ENCODE results near the gene CNTNAP5. TPM values are rescaled to one million over a fixed set of nuclear protein-coding genes. Genes with fewer than 3 reads are reported as not detected.

CNTNAP5 gene
- total and polyA plus RNA-seq, 4 donors, result 16.7 to 63.2 (median 39.1) TPM

DNA sequence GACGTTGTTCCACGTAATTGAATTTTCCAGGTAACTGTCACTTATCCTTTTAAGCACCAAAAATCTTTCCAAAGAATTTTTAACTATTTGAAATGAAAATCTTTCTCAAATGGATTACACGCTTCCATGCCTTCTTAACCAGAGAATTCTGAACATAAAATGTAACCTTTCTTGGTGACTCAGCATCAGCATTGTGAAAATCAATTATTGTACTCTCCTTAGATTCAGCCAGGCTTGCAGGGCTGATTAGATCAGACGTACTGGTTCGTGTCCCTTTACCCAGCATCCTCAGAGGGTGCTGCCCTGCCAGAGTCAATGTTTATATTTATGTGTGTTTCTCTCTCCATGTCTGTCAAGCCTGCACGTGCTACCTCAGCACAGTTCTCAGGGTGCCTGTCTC, 623.9 kb downstream of the CNTNAP5 start:
- WGBS (ENCODE audit: insufficient coverage), result 79% methylated on average over 2 of the region's 6 CpGs
- no peaks in the 10 kb centered on the region for H3K9me3 ChIP-seq (ENCODE audit: control insufficient read depth, insufficient read depth, low read length)
- H3K27me3 ChIP-seq (ENCODE audit: control insufficient read depth, insufficient read depth, low read length), result no peaks in the 10 kb centered on the region
- H3K4me3 ChIP-seq (ENCODE audit: low read depth, low read length), result no peak overlapping the region
- H3K36me3 ChIP-seq (ENCODE audit: control insufficient read depth, insufficient read depth, low read length), result peaks cover 3% of the 10 kb centered on the region
- DNase-seq (ENCODE audit: low read depth in 4 of 6, low spot score in 6 of 6), result no peak
- H3K27ac ChIP-seq (ENCODE audit: low read depth, low read length), result no peak overlapping the region
- H3K4me1 ChIP-seq (ENCODE audit: control insufficient read depth, insufficient read depth, low read length), result no peaks in the 10 kb centered on the region

GRCh38 chr2:124652099-124652498, 627.0 kb downstream of the CNTNAP5 start:
- H3K27ac ChIP-seq (ENCODE audit: low read depth, low read length), result no peak overlapping the region
- H3K4me3 ChIP-seq (ENCODE audit: low read depth, low read length), result no peak overlapping the region
- DNase-seq (ENCODE audit: low read depth in 4 of 6, low spot score in 6 of 6), result no peak
- H3K4me1 ChIP-seq (ENCODE audit: control insufficient read depth, insufficient read depth, low read length), result no peaks in the 10 kb centered on the region
- 43% methylated on average over 1 of the region's 1 CpG for WGBS (ENCODE audit: insufficient coverage)
- no peaks in the 10 kb centered on the region for H3K27me3 ChIP-seq (ENCODE audit: control insufficient read depth, insufficient read depth, low read length)
- no peaks in the 10 kb centered on the region for H3K9me3 ChIP-seq (ENCODE audit: control insufficient read depth, insufficient read depth, low read length)
- H3K36me3 ChIP-seq (ENCODE audit: control insufficient read depth, insufficient read depth, low read length), result peaks cover 3% of the 10 kb centered on the region

DNA sequence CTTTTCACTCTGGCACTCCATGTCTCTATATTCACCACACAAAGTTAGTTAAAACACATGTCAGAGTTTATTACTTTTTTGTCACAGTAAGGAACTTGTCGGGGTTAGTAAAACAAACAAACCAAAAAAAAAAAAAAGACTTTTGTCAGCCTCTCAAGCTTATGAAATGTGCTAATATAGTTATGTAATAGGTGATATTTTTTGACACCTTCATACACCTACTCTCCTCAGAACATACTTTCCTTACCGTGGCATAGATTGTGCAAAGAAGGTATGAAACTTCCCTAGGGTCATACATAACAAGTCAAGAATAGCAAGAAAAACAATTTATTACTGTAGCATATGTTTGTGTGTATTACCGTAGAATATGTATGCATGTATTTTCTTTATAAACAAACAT, 633.3 kb downstream of the CNTNAP5 start:
- no peak for DNase-seq (ENCODE audit: low read depth in 4 of 6, low spot score in 6 of 6)
- Histone ChIP-seq H3K4me3 (ENCODE audit: low read depth, low read length) (no peak overlapping the region), H3K27me3 (ENCODE audit: control insufficient read depth, insufficient read depth, low read length) (no peaks in the 10 kb centered on the region), H3K27ac (ENCODE audit: low read depth, low read length) (no peak overlapping the region), H3K4me1 (ENCODE audit: control insufficient read depth, insufficient read depth, low read length) (no peaks in the 10 kb centered on the region), H3K36me3 (ENCODE audit: control insufficient read depth, insufficient read depth, low read length) (no peaks in the 10 kb centered on the region), H3K9me3 (ENCODE audit: control insufficient read depth, insufficient read depth, low read length) (no peaks in the 10 kb centered on the region)
- WGBS (ENCODE audit: insufficient coverage), result no CpG with 5 or more reads among the region's 3 CpGs

DNA sequence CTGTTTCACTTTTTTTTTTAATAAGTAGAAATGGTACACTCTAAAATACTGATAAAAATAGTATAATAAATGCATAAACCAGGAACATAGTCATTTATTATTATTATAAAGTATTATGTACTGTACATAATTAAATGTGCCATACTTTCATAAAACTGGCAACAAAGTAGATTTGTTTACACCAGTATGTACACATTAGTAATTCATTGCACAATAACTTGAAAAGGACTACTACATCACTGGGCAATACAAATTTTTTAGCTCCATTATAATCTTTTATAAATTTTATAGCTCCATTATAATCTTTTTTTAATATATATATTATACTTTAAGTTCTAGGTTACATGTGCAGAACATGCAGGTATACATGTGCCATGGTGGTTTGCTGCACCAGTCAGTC, 636.5 kb downstream of the CNTNAP5 start:
- H3K4me1 ChIP-seq (ENCODE audit: control insufficient read depth, insufficient read depth, low read length), result no peaks in the 10 kb centered on the region
- H3K9me3 ChIP-seq (ENCODE audit: control insufficient read depth, insufficient read depth, low read length), result no peaks in the 10 kb centered on the region
- no peak overlapping the region for H3K27ac ChIP-seq (ENCODE audit: low read depth, low read length)
- H3K27me3 ChIP-seq (ENCODE audit: control insufficient read depth, insufficient read depth, low read length), result no peaks in the 10 kb centered on the region
- no peak overlapping the region for H3K4me3 ChIP-seq (ENCODE audit: low read depth, low read length)
- DNase-seq (ENCODE audit: low read depth in 4 of 6, low spot score in 6 of 6), result no peak
- H3K36me3 ChIP-seq (ENCODE audit: control insufficient read depth, insufficient read depth, low read length), result no peaks in the 10 kb centered on the region

- H3K27ac ChIP-seq (ENCODE audit: low read depth, low read length), result no peak overlapping the region
- DNase-seq (ENCODE audit: low read depth in 4 of 6, low spot score in 6 of 6), result no peak
- no CpG with 5 or more reads among the region's 9 CpGs for WGBS (ENCODE audit: insufficient coverage)
Observed at GRCh38 chr2:124662946-124663644, 638.0 kb downstream of the CNTNAP5 start.

DNA sequence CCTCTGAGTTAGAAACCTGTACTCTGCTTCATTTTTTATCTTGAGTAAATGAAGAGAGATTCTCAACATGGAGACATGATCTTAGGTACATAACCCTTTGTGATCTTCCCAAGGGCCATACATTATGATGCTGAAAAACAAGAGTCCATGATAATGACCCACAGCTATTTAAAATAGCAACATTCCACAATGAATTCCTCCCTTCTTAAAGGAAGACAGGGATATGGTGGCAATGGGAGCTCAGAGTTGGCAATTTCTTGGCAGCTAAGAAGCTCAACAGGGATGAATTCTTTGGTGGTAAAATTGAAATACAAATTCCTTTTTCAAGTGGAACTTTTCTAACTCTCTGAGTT, 638.5 kb downstream of the CNTNAP5 start:
- DNase-seq (ENCODE audit: low read depth in 4 of 6, low spot score in 6 of 6), result no peak
- no peaks in the 10 kb centered on the region for H3K4me1 ChIP-seq (ENCODE audit: control insufficient read depth, insufficient read depth, low read length)
- no peaks in the 10 kb centered on the region for H3K27me3 ChIP-seq (ENCODE audit: control insufficient read depth, insufficient read depth, low read length)
- H3K9me3 ChIP-seq (ENCODE audit: control insufficient read depth, insufficient read depth, low read length), result no peaks in the 10 kb centered on the region
- H3K4me3 ChIP-seq (ENCODE audit: low read depth, low read length), result no peak overlapping the region
- no peaks in the 10 kb centered on the region for H3K36me3 ChIP-seq (ENCODE audit: control insufficient read depth, insufficient read depth, low read length)
- no peak overlapping the region for H3K27ac ChIP-seq (ENCODE audit: low read depth, low read length)

More at GRCh38 chr2:124662946-124663644, 638.0 kb downstream of the CNTNAP5 start:
- Histone ChIP-seq H3K9me3 (ENCODE audit: control insufficient read depth, insufficient read depth, low read length) (no peaks in the 10 kb centered on the region), H3K27me3 (ENCODE audit: control insufficient read depth, insufficient read depth, low read length) (no peaks in the 10 kb centered on the region), H3K4me3 (ENCODE audit: low read depth, low read length) (no peak overlapping the region), H3K36me3 (ENCODE audit: control insufficient read depth, insufficient read depth, low read length) (no peaks in the 10 kb centered on the region), H3K4me1 (ENCODE audit: control insufficient read depth, insufficient read depth, low read length) (no peaks in the 10 kb centered on the region)

DNA sequence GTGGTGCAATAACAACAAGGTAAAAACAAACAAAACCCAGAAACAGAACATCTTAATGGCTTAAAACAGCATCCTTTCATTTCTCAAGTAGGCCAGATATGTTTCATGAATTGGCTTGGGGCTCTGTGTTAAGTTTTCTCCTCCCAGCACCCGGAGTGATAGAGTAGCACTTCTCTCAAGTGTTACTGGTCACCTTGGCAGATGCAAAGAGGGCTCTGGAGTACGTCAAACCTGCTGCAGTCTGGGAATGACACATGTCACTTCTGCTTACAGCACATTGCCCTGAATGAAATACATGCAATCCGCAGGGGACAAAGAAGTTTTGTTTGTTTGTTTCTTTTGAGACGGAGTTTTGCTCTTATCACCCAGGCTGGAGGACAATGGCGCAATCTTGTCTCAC, 639.3 kb downstream of the CNTNAP5 start:
- Histone ChIP-seq H3K4me3 (ENCODE audit: low read depth, low read length) (no peak overlapping the region), H3K27ac (ENCODE audit: low read depth, low read length) (no peak overlapping the region), H3K36me3 (ENCODE audit: control insufficient read depth, insufficient read depth, low read length) (no peaks in the 10 kb centered on the region), H3K4me1 (ENCODE audit: control insufficient read depth, insufficient read depth, low read length) (no peaks in the 10 kb centered on the region), H3K27me3 (ENCODE audit: control insufficient read depth, insufficient read depth, low read length) (no peaks in the 10 kb centered on the region), H3K9me3 (ENCODE audit: control insufficient read depth, insufficient read depth, low read length) (no peaks in the 10 kb centered on the region)
- DNase-seq (ENCODE audit: low read depth in 4 of 6, low spot score in 6 of 6), result no peak
- 95% methylated on average over 3 of the region's 5 CpGs for WGBS (ENCODE audit: insufficient coverage)

DNA sequence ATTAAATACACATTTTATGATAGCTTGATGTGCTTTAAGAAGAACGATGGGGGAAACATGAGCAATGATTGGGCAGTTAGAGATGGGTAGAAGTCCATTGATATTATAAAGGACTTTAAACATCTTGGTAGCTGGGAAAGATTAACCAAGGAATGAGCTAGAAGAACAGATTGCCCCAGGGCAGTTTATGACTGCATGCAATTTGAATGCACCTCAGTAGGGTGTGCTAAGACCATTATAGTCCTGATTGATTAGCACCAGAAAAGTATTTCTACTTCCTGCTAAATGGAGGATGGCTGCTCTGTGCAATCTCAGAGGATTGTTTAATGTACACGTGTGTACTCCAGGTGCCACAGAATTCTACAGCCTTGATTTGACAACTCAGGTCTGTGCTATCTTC, 641.9 kb downstream of the CNTNAP5 start:
- no peaks in the 10 kb centered on the region for H3K36me3 ChIP-seq (ENCODE audit: control insufficient read depth, insufficient read depth, low read length)
- H3K27me3 ChIP-seq (ENCODE audit: control insufficient read depth, insufficient read depth, low read length), result no peaks in the 10 kb centered on the region
- DNase-seq (ENCODE audit: low read depth in 4 of 6, low spot score in 6 of 6), result no peak
- WGBS (ENCODE audit: insufficient coverage), result 63% methylated on average over 1 of the region's 2 CpGs
- no peak overlapping the region for H3K4me3 ChIP-seq (ENCODE audit: low read depth, low read length)
- no peaks in the 10 kb centered on the region for H3K9me3 ChIP-seq (ENCODE audit: control insufficient read depth, insufficient read depth, low read length)
- H3K4me1 ChIP-seq (ENCODE audit: control insufficient read depth, insufficient read depth, low read length), result no peaks in the 10 kb centered on the region
- no peak overlapping the region for H3K27ac ChIP-seq (ENCODE audit: low read depth, low read length)

GRCh38 chr2:124668161-124668560, 643.1 kb downstream of the CNTNAP5 start:
- Histone ChIP-seq H3K27me3 (ENCODE audit: control insufficient read depth, insufficient read depth, low read length) (no peaks in the 10 kb centered on the region), H3K4me3 (ENCODE audit: low read depth, low read length) (no peak overlapping the region), H3K9me3 (ENCODE audit: control insufficient read depth, insufficient read depth, low read length) (no peaks in the 10 kb centered on the region), H3K27ac (ENCODE audit: low read depth, low read length) (no peak overlapping the region), H3K4me1 (ENCODE audit: control insufficient read depth, insufficient read depth, low read length) (no peaks in the 10 kb centered on the region), H3K36me3 (ENCODE audit: control insufficient read depth, insufficient read depth, low read length) (no peaks in the 10 kb centered on the region)
- WGBS (ENCODE audit: insufficient coverage), result 86% methylated on average over 1 of the region's 2 CpGs
- DNase-seq (ENCODE audit: low read depth in 4 of 6, low spot score in 6 of 6), result peak in 1 of 6 donors; percentile 15

GRCh38 chr2:124670187-124670586, 645.1 kb downstream of the CNTNAP5 start:
- H3K9me3 ChIP-seq (ENCODE audit: control insufficient read depth, insufficient read depth, low read length), result no peaks in the 10 kb centered on the region
- no peaks in the 10 kb centered on the region for H3K36me3 ChIP-seq (ENCODE audit: control insufficient read depth, insufficient read depth, low read length)
- no peaks in the 10 kb centered on the region for H3K27me3 ChIP-seq (ENCODE audit: control insufficient read depth, insufficient read depth, low read length)
- DNase-seq (ENCODE audit: low read depth in 4 of 6, low spot score in 6 of 6), result no peak
- H3K4me1 ChIP-seq (ENCODE audit: control insufficient read depth, insufficient read depth, low read length), result no peaks in the 10 kb centered on the region
- no peak overlapping the region for H3K27ac ChIP-seq (ENCODE audit: low read depth, low read length)
- H3K4me3 ChIP-seq (ENCODE audit: low read depth, low read length), result no peak overlapping the region
